ENCODE data around the gene HOXA4.

HOXA4 gene

DNA sequence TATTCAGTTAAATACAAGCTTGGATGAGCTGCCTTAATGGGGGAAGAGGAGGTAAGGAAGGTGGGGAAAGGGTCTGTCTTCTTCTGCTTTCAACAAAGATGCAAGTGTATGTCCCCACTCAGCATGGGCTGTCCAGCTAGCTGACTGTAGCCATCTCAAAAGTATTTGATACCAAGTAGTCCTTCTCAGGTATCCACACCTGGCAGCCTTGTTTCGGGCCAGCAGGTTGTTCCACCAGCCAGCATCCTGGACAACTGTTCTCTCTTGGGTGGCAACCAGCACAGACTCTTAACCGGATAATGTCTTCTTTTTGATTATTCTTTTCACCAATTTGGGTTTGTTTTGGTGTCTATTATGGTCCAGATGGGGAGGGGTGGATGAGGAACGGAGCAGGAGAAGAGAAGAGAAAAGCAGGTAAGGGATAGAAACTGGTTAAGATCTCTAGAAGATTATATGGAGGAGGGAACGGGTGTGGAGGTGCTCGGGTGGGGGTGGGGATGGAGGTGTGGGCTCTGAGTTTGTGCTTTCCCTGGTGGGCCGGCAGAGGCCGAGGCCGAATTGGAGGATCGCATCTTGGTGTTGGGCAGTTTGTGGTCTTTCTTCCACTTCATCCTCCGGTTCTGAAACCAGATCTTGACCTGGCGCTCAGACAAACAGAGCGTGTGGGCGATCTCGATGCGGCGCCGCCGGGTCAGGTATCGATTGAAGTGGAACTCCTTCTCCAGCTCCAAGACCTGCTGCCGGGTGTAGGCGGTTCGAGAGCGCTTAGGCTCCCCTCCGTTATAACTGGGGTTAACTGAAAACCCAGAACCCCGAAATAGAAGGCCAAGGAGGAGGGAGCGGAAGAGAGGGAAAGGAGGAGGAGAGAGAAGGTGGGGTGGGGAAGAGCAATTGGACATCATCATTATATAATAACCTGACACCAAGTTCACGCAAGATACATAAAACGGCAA lies 1.5 kb downstream of the HOXA4 start:
- ChIA-PET POLR2A (no interaction called here), CTCF (interaction anchor here (0.9 kb wide), 1 partner anchor 32 kb away, joined by 3 read pairs; no protein-coding TSS in a partner anchor)
- TF ChIP-seq, protein P1, sequence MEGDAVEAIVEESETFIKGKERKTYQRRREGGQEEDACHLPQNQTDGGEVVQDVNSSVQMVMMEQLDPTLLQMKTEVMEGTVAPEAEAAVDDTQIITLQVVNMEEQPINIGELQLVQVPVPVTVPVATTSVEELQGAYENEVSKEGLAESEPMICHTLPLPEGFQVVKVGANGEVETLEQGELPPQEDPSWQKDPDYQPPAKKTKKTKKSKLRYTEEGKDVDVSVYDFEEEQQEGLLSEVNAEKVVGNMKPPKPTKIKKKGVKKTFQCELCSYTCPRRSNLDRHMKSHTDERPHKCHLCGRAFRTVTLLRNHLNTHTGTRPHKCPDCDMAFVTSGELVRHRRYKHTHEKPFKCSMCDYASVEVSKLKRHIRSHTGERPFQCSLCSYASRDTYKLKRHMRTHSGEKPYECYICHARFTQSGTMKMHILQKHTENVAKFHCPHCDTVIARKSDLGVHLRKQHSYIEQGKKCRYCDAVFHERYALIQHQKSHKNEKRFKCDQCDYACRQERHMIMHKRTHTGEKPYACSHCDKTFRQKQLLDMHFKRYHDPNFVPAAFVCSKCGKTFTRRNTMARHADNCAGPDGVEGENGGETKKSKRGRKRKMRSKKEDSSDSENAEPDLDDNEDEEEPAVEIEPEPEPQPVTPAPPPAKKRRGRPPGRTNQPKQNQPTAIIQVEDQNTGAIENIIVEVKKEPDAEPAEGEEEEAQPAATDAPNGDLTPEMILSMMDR (IDR thresholded peaks at IDR 0.05; ENCODE audit: control extremely low read depth, extremely low read depth, low read depth, missing control alignments) = no peak
- DNase-seq (ENCODE audit: extremely low spot score) = no peak

DNA sequence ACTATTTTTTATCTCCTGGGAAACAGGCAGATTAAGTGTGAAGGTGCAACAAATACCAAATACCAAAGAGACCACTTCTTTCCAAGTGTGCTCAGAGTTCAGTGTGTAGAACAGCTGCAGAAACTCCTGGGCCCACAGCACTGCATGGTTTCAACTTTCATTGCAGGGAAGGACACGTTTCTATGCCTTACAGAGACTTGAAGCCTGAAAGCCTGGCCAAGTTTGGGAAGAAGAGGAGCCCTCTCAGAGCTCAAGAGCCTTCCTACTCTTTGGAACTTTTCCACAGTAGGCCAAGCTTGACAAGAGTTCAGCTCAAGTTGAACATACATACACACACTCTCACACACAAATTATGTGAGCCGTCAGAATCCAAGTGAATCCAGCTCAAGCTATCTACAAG lies 2.5 kb downstream of the HOXA4 start:
- POLR2A ChIA-PET = no interaction called here
- CTCF ChIA-PET = interaction anchor here (0.8 kb wide), 1 partner anchor 446 kb away, joined by 4 read pairs; no protein-coding TSS in a partner anchor
- DNase-seq (ENCODE audit: extremely low spot score) = no peak
- TF ChIP-seq, protein P1 (IDR thresholded peaks at IDR 0.05; ENCODE audit: control extremely low read depth, extremely low read depth, low read depth, missing control alignments) = no peak

DNA sequence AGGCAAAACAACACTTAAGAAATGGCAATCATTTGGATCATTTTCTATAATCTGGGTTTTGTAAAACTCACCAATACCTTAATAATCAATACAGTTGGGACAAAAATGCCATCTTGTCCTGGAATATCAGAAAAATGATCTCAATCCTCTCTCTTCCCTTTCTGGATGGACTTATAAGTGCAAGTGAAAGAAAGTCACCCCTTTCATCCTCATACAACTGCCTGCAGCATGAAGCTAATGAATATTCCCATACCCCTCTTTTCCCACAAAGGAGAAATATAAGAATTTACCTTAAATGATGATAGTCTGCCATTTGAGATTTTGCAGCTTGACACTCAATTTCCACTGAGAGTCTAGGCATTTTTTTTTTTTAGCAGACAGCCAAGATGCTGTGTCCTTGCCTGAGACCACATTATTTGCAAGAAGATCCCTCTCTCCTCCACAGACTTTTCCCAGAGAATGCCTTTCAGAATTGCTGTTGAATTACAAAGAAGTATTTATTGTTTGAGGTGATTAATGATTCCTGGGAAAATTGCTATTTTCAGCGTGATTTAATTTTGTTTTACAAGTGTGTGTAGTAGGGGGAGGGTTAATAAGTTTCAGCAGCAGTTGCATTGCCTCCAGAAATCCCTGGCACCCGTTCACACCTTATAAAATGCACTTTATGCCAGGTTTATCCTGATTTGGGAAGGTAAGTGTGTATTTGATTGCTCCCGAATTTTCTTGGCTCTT lies 3.8 kb downstream of the HOXA4 start:
- TF ChIP-seq, protein P1 (IDR thresholded peaks at IDR 0.05; ENCODE audit: control extremely low read depth, extremely low read depth, low read depth, missing control alignments) = no peak
- no peak for DNase-seq (ENCODE audit: extremely low spot score)
- ChIA-PET CTCF (interaction anchor here (0.9 kb wide), 1 partner anchor 34 kb away, joined by 4 read pairs; no protein-coding TSS in a partner anchor), POLR2A (no interaction called here)

DNA sequence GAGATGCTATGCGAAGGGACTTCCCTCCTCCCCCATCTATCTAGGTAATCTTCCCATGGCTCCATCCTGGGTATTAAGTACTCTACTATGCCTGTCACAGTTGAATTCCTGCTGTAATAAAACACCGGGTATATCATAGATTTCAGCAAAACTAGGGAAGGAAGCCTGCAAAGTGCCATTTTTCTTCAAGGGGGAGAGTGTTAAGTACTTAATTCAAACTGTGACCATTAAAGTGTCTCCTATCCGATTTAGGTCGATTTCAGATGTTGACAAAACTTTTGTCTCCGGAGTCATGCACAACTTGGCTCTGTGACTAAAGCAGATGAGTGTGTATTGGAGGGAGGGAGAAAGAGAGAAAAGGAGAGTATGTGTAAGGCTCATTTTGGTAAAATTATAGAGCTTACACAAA lies 4.6 kb downstream of the HOXA4 start:
- TF ChIP-seq, protein P1 (IDR thresholded peaks at IDR 0.05; ENCODE audit: control extremely low read depth, extremely low read depth, low read depth, missing control alignments) = no peak
- no peak for DNase-seq (ENCODE audit: extremely low spot score)
- CTCF ChIA-PET = interaction anchor here (0.9 kb wide), 1 partner anchor 35 kb away, joined by 4 read pairs; no protein-coding TSS in a partner anchor
- POLR2A ChIA-PET = no interaction called here

DNA sequence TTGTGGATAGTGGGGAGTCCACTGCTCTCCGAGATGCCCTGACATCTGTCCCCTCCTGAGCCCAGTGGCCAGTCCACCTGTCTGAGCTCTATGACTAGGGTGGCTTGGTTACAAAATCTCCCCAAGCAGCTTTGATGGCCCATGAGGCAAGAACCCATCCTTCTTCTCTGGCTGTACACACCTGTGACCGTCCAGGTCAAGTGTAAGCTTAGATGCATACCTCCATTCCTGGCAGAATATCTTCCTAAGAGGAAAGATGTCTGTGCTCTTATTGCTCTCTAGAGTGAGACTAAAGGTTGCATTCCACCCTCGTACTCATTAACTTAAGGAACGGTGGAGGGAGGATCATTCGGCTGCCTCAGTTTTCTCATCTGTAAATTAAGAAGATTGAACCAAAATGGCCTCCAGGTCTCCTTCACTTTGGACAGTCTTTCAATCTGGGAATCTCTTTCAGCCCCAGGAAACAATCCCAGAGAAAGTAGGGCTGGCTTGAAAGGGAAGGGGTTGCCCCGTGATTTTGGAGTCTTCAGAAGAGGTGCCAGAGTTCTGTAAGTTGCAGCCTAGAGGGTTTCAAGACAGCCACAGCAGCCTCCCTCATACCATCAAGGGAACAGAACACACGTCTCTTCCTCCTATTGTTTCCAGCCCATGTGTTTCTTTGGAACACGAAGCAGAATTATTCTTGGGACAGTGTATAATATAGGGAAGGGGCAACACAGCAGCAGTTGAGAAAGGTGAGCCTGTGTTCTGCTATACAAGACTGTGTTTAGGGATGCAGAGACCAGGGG lies 5.5 kb downstream of the HOXA4 start:
- CTCF ChIA-PET = no interaction called here
- POLR2A ChIA-PET = no interaction called here

More for the DNA sequence above, 5.5 kb downstream of the HOXA4 start:
- DNase-seq (ENCODE audit: extremely low spot score) = no peak
- TF ChIP-seq, protein P1 (IDR thresholded peaks at IDR 0.05; ENCODE audit: control extremely low read depth, extremely low read depth, low read depth, missing control alignments) = no peak
